HG03354 (cell line): ENCODE measurements around the gene PRR23E.

Experiments used
- ATAC-seq: cut with Tn5 transposase; IDR thresholded peaks from one replicate; pipeline ENCODE4 v1.9.1; 2021; ENCODE audit warnings: mild to moderate bottlenecking; ENCODE audit not compliant: unreplicated experiment, poor library complexity, severe bottlenecking

PRR23E gene, protein sequence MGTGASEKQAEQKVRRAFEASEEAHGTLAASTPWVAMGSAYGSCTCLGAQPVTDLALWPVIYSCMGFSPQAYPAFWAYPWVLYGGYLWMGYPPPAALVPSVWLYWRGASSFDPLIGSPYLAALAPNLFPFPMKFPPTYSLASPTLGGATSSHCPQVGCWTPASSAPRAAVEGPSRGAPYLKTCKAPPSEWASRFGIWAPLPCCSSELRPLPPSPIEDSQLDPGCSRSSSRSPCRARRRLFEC

DNA sequence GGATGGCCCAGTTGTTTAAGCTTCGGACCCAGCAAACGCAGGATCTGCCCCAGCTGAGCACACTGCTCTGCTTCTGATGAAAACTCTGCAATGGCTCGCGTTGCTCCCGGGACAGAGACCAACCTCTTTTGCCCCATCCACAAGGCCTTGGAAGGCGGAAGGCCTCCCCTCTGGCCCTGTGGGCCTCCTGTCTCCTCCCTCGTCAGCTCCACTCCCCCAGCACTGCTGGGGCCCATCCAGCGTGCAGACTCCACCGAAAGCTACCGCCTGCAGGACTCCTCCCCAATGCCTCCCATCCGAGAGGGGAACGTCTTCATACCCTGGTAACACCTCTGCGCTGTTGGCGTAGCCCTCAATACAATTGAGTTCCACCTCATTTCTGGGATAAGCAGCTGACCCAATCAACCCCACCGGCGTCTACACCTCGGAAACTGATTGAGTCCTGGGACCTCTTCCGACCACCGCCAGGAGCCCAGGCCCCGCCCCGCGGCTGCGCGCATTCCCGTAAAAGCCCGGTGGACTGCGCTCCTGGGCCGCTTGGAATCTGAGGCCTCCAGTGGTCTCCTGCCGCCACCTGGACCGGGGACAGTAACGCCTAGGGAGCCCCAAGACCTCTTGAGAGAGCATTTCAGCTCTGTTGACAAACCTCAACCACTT, at the start of gene PRR23E:
PRR23E (plus strand) TSS at position 556 of the 657 bp plus-strand sequence. CDS start 3,555 bp downstream, outside the sequence.
- ATAC-seq, result no peak

DNA sequence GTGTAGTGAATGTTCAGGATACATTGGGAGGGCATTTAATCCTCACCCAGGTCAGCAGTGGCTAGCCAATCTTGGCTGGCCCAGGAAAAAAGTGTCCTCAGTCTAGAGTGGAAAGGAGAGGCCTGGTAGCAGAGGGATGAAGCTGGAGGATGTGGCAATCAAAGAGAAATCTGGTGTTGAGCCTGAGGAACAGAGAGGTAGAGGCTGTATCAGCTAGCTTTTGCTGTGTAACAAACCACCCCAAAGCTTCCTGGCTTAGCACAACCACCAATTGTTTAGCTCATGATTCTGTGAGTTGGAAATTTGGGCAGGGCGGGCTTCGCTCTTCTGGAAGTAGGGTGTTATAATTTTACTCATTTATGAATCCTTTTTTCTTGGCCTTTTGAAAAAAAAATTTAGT, 49.8 kb upstream of the PRR23E start:
- no peak for ATAC-seq

DNA sequence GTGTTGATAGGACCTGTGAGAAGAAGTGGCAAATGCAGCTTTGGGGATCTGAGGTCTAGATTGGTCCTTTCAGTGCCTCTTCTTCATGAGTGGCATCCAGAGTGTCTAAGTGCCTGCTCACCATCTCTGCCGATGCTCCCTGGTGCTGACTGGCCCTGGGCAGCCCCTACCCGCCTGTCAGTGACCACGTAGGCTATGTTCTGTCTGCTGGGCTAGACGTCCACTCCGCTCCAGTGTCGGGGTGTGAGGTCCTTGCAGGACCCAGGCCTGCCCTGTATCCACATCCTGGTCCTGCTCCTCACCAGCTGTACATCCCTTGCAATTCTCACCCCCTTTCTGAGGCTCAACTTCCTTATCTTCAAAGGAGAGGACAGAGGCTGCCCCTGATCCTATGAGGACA, 48.3 kb upstream of the PRR23E start:
- no peak for ATAC-seq

DNA sequence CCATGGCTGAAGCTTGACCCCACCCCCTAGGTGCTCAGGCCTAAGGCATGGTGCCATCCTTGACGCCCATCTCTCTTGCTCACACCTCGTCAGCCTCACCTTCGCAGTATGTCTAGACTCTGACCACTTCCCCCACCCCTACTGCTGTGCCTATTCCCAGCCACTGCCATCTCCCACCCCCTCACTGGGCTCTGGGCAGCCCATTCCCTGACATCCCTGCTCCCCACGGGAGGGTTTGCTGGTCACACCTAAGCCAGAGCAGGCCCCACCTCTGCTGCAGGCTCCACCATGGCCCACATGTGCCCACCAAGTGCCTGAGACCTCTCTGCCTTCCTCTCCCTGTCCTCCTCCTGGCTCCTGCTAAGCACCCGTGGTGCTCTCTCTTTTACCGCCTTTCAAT, 47.7 kb upstream of the PRR23E start:
- no peak for ATAC-seq

DNA sequence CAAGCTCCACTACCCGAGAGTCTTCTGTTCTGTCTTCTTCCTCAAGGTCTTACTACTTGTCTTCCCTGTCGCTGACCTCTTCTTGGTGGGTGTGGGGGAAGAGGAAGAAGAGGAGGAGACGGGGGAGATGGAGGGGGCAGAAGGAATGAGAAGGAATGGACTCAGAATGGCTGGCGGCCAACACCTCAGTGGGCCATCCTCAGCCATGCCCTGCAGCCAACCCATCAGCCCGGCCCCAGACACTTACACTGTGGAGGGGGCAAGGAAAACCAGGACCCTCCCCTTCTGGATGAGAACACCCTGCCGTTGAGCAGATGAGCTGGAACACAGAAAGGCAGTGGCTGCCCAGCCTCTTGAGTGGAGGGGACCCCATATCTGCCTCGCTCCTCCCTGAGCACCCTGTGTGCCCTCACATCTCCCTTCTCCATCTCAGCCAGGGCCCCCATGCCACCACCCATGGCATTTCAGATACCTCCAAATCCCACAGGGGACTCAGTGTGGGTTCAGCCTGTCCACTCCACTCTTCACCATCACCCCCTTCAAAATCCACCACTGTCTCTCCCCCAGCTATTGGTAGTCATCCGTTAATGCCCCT, 45.5 kb upstream of the PRR23E start:
- ATAC-seq, result no peak

DNA sequence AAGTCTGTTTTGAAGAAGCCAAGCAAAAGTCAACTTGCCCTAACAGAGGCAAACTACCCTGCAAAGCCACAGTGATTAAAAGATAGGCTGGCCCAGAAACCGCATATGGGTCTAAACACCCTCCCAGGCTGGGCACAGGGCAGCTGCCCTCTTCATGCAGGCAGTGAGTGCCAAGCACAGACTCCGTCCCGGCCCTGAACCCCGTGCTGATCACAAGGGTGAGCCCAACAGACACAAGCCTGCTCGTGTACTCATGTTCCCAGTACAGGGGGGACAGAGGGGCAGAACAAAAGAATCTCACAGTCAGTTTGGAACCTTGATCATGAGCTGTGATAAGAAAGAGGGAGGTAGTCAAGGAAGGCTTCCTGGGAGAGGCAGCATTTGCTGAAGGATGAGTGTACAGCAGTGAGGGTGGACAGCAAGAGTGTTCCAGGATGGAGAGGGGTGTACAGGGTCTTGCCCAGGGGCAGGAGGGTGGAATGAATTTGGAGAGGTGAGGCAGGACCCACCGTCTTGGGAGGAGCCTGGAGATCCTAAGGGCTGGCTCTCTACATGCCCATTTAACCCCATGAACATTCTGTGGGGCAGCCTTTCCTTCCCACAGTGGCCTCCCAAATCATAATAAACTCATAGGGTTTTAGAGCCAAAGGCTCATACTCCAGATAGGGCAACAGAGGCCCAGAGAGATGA, 43.2 kb upstream of the PRR23E start:
- no peak for ATAC-seq

DNA sequence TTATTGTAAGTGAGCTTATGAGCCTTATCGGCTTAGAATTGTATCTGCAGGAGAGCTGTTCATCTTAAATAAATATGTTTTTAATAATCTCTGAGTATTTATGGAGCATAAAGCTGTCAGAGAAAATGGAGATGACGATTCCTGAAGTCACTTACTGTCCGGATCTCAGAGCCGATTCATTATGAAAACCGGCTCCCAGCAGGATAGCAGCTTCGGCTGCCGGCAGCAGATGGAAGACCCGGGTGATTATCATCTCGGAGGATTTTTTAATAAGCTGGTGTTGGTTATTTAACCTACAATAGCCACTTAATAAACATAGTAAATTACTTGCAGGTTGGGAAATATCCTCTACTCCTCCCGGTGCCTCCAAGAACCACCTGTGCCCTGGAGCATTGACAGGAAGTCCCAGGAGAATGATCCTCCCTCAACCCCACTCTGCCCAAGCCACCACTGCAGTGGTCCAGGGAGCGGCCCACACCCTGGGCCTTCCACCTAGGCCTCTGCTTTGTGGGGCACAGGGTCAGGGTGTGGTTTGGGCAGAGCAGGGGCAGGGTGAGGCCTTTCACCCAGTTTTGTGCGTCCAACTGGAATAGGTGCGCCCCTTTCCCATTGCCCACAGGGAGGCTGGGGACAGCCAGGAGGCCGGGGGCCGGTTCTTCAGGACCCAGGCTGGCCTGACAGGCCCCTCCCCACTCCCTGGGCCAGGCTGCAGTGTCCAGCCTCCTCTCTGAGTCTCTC, 42.2 kb upstream of the PRR23E start:
- no peak for ATAC-seq

DNA sequence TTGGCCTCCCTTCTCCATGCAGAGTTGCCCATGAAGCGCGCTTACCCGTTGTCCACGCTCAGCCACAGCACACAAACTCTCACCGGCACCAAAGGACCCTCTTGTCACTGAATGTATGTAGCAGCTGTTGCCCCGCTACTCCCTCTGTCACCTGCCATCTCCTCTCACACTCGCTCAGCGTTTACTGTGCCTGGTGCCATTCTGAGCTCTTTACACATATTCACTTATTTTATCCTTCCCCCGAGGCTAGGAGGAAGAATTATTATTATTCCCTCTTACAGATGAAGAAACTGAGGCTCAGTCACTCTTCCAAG, 41.7 kb upstream of the PRR23E start:
- ATAC-seq, result no peak

DNA sequence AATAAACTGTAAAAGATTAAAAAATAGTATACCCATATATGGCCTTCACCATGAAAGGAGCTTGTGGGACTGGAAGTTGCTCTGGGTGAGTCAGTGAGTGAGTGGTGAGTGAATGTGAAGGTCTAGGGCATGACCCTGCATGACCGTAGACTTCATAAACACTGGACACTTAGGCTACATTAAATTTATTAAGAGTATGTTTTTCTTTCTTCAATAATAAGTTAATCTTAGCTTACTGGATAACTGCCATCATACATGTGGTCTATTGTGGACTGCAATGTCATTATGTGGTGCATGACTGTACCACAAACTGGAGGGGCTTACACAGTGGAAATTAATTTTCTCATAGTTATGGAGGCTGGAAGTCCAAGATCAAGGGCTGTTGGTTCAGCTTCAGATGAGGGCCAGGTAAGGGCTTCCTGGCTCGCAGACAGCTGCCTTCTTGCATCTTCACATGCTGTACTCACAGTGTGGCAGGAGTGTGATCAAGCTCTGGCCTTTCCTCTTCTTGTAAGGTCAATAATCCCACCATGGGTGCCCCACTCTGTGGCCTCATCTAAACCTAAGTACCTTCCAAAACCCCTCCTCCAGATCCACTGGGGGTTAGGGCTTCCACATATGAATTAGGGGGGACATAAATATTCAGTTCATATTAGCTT, 40.8 kb upstream of the PRR23E start:
- no peak for ATAC-seq

DNA sequence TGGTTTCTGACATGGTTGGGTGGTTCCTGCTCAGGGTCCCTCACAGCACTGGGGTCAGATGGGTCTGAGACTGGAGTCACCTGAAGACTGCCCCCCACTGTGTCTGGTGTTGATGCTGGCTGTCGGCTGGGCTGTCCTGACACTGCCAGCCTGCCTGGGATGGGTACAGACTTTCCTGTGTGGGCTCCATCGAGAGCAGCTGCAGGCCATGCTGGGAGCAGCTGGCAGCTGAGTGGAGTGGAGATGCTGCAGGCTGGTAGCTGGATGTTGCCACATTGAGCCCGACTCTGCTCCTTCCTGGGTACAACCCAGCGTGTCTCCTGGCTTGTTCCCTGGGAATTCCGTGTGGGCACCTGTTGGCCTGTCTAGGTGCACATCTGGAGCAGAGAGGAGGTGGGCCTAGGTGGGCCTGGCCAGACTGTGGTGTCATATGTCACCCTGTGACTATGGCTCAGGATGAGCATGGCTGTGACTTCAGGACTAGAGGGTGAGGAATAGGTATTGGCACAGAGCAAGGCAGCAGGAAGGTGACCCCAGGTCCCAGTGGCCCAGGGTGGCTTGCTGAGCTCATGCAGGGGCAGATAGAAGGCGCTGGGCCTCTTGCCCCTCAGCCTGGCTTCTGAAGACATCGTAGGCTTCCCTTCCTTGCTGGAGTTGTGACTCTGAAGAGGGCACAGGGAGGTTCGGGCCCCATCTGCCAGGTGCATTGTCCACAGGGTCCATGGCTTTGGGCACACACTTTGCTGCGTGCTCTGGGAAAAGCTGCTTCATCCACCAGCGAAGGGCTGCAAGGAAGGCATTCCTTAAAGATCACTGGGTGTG, 40.0 kb upstream of the PRR23E start:
- no peak for ATAC-seq

DNA sequence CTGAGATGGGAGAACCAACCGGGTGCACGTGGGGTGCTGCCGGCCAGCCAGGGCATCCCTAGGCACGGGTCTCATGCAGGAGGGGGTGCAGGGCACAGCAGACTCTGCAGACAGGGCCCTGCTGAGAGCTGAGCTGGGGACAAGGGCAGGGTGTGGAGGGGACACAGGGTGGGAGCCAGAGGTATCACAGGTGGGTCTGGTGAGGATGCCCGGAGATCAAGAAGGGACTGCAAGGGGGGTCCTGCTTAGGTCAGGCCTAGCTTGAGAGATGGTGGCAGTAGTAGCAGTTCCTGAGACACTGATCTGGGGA, 39.5 kb upstream of the PRR23E start:
- ATAC-seq, result no peak

DNA sequence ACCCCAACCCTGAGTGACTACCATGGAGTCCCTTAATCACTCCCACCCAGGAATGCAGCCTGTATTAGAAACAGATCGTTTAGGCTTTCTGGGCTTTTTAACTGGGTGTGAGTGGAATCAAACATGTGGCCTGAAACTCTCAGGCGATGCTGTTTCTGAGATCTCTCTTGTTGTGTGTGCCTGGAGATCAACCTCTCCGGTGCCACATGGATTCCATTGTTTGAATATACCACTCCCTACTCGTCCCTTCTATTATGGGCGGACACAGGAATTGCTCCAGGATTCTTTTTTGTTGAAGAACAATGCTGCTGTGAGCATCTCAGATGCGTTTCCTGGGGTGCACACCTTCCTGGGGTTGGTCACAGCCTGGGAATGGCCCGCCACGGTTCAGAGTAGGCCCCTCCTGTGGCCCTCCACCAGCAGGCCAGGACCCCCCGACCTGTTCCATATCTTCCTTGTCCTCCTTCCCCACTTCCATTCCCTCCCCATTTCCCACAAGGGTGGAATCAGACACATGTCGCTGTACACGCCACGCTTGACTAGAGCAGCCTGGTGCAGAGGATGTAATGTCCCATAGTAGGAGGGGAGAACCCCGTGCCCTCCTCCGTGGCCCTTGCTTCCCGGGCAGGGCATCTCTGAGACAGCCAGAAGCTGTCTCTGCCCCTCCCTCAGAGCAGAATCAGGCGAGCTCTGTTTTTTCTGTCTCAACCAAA, 36.4 kb upstream of the PRR23E start:
- no peak for ATAC-seq

DNA sequence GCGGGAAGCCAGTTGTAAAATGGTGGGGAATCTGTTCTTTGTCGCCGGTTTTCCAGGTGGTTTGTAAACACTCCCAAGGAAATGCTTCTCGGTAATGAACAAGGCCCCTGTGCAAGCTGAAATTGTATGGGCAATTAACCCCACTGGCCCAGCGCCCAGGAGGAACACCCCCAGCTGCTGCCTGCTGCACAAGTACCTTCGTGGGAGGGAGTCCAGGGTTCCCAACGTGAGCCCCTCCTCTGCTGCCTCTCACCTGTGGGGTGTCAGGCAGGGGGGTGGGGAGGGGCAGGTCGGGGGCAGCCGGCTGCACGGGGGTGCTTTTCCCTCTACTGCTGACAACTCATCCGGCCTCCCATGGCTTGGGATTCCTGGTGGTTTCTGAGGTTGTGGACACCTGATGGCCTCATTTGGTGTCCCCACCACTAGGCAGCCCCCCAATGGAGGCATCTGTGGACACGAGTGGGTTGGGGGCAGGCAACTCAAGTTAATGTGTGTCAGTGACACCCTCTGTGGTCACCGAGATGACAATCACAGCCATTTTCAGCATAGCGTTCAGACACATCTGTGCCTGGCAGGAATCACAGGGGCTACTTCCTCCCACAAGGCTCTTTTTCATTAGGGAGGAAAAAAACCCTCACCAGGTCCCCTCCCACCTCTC, 35.6 kb upstream of the PRR23E start:
- no peak for ATAC-seq

DNA sequence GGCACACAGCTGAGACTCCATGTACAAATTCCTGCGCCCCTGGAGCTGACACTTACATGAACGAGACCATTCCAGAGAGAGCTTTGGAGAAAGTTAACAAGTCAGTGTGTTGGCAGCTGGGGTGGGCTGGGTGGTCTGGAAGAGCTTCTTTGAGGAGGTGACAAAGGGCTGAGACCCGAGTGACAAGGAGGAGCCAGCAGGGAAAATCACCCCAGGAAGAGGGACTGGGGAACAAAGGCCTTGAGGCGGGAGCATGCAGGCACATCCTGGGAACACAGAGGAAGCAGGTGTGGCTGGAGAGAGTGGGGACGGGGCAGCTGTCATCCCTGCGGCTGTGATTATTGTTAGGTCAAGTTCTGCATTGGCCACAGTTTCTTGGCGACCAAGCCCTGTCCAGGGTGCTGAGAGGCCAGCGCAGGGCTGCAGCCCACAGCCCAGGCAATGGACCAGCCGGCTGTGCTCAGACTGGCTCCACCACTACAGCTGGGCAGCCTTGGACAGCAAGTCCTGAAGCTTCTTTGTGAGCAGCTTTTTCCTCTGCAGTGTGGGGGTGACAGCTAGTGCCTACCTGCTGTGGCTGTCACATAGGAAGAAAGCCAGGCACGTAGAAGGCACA, 34.2 kb upstream of the PRR23E start:
- no peak for ATAC-seq

DNA sequence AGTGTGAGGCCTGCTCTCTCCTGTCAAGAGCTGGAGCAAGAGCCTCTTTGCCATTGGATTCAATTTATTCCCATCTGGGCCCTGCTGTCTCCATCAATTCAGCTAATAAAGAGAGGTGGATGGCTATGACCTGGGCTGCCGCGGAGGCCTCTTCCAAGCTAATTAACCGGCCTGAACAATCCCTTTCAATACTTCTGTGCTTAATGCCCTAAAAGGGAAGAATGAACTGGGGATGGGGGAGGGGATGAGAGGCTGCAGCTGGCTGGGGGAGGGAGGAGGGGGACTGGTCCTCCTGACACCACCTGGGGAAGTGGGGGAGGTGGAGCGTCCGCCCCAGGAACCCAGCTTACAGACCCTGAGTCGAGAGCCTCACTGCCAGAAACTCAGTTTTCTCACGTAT, 33.4 kb upstream of the PRR23E start:
- ATAC-seq, result no peak

DNA sequence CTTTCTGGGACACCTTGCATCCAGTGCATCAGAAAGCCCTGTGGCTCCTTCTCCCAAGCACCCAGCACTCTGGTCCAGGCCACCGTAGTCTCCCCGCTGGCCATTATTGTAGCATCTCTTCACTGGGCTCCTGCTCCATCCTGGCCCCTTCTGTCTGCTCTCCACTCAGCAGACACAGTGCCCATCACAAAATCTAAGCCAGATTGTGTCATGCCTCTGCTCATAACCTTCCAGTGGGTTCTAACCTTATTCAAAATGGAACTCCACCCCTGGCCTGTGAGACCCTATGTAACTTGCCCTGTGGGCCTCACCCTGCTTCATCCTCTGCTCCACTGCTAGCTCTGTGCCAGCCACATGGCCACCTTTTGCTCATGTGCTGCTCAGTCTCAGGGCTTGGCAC, 31.7 kb upstream of the PRR23E start:
- no peak for ATAC-seq

DNA sequence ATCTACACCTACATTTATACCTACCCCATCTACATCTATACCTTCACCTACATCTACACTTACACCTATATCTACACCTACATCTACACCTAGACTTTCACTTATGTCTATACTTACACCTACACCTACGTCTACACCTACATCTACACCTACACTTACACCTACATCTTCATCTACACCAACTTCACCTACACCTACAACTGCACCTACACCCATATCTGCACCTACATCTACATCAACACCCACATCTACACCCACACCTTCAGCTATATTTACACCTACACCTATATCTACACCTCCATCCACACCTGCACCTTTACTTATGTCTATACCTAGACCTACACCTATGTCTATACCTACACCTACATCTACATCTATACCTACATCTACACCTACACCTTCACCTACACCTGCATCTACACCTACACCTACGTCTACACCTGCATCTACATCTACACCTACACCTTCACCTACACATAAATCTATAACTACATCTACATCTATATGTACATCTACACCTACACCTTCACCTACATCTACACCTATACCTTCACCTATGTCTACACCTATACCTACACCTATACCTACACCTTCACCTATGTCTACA, 30.9 kb upstream of the PRR23E start:
- no peak for ATAC-seq
